DMS 273 (cell line): Measurements from ENCODE around the gene SLC22A3.

Source experiments
- DNase-seq: peaks from one replicate; lab custom pipeline; 2025; ENCODE audit not compliant: unreplicated experiment; lab: John Stamatoyannopoulos, UW

SLC22A3 gene

GRCh38 chr6:160494576-160494975 lies 146.4 kb downstream of the SLC22A3 start:
- no peak for DNase-seq

- no peak for DNase-seq
These were observed 152.5 kb downstream of the SLC22A3 start for GRCh38 chr6:160500639-160501038.
